ENCODE data around the gene TP53. TPM values are rescaled to one million over a fixed set of nuclear protein-coding genes. Genes with fewer than 3 reads are reported as not detected.

Gene TP53
- total RNA-seq, 1 experiment from 2014 or later: 181 TPM

DNA sequence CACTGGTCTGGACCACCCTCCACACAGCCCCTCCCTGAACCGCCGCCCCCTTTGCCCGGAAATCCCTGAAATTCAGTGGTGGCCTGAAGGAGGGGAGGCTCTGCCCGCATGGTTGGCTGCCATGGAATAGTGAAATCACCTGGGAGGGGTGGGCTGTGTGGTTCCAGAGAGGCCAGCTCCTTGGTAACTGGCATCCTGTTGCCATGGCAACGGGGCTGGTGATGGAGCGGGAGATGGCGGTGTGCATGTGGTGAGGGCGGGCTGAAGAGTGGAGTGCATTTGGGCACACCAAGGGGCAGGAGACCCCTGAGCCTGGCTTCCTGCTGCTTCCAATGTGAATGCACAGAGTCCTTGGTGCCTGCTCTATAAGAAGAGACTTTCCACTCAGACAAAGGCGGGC, 20.2 kb upstream of the TP53 start:
- H3K27me3 Mint-ChIP-seq (ENCODE audit: insufficient read depth, unreplicated experiment): peaks cover 23% of the 10 kb centered on the region
- no peak overlapping the region for H3K4me3 Mint-ChIP-seq (ENCODE audit: unreplicated experiment)
- no peaks in the 10 kb centered on the region for H3K9me3 Mint-ChIP-seq (ENCODE audit: unreplicated experiment)
- intact Hi-C loops (cut with micrococcal nuclease): no loop called here
- CTCF ChIA-PET: interaction anchor here (0.8 to 2.4 kb wide), 4 partner anchors 9 to 404 kb away, joined by 3 to 11 read pairs (median 6); partner anchors contain the start of genes DNAH2 and WRAP53
- POLR2A ChIA-PET: interaction anchor here (1.0 to 3.7 kb wide), 2 partner anchors 9 to 81 kb away, joined by 3 to 18 read pairs; partner anchors contain the start of gene DNAH2
- H3K36me3 Mint-ChIP-seq (ENCODE audit: insufficient read depth, unreplicated experiment): peaks cover 4% of the 10 kb centered on the region
- H3K27ac Mint-ChIP-seq (ENCODE audit: low read depth, unreplicated experiment): no peak overlapping the region
- no peak for DNase-seq (ENCODE audit: unreplicated experiment)
- no TSS peak for BruUV-seq (replicated peaks)
- TF ChIP-seq CTCF (IDR thresholded peaks at IDR 0.05; ENCODE audit: unreplicated experiment): no peak
- H3K4me1 Mint-ChIP-seq (ENCODE audit: insufficient read depth, unreplicated experiment): peaks cover 6% of the 10 kb centered on the region

DNA sequence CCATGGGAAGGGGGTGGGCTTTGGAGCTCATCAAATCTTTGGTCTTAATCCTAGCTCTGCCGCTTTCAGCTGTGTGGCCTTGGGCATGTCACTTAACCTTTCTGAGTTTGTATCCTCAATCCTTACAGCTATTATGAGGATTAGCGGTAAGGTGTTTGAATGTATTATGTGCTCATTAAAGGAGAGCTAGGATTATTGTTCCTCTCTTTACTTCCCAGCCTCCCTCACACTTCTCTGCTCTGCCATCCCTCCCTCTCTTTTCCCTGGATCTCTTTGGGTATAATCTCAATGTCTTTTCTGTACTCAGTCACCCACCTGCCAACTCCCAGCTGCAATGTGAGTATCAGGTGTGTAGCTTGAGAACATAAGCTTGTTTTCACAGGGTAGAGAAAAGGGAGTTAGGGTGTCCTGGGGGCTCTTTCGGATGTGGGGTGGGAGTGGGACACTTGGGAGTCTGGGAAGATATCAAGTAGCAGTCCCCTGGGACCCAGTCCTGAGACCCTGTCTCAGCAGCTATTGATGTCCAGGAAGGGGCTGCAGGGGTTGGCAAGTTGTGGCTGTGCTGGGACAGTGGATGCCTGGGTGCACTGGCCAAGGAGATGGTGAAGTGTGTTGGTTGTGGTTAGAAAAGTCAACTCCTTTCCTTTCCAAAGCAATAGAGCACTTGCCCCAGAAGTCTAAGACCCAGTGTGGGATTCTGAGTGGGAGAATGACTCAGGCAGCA, 19.5 kb upstream of the TP53 start:
- no peaks in the 10 kb centered on the region for H3K9me3 Mint-ChIP-seq (ENCODE audit: unreplicated experiment)
- no peak for TF ChIP-seq CTCF (IDR thresholded peaks at IDR 0.05; ENCODE audit: unreplicated experiment)
- BruUV-seq (replicated peaks): no TSS peak
- no peak for DNase-seq (ENCODE audit: unreplicated experiment)
- intact Hi-C loops (cut with micrococcal nuclease): no loop called here
- H3K27ac Mint-ChIP-seq (ENCODE audit: low read depth, unreplicated experiment): no peak overlapping the region
- H3K4me3 Mint-ChIP-seq (ENCODE audit: unreplicated experiment): peak overlapping the region; percentile 76
- H3K4me1 Mint-ChIP-seq (ENCODE audit: insufficient read depth, unreplicated experiment): peaks cover 6% of the 10 kb centered on the region
- H3K36me3 Mint-ChIP-seq (ENCODE audit: insufficient read depth, unreplicated experiment): peaks cover 5% of the 10 kb centered on the region
- CTCF ChIA-PET: interaction anchor here (0.5 to 2.4 kb wide), 8 partner anchors 10 to 404 kb away, joined by 3 to 11 read pairs (median 3); partner anchors contain the start of genes DNAH2, TP53 and WRAP53
- H3K27me3 Mint-ChIP-seq (ENCODE audit: insufficient read depth, unreplicated experiment): peaks cover 23% of the 10 kb centered on the region
- POLR2A ChIA-PET: interaction anchor here (0.6 to 3.7 kb wide), 5 partner anchors 10 to 119 kb away, joined by 3 to 18 read pairs (median 3); partner anchors contain the start of genes DNAH2, TP53 and WRAP53

DNA sequence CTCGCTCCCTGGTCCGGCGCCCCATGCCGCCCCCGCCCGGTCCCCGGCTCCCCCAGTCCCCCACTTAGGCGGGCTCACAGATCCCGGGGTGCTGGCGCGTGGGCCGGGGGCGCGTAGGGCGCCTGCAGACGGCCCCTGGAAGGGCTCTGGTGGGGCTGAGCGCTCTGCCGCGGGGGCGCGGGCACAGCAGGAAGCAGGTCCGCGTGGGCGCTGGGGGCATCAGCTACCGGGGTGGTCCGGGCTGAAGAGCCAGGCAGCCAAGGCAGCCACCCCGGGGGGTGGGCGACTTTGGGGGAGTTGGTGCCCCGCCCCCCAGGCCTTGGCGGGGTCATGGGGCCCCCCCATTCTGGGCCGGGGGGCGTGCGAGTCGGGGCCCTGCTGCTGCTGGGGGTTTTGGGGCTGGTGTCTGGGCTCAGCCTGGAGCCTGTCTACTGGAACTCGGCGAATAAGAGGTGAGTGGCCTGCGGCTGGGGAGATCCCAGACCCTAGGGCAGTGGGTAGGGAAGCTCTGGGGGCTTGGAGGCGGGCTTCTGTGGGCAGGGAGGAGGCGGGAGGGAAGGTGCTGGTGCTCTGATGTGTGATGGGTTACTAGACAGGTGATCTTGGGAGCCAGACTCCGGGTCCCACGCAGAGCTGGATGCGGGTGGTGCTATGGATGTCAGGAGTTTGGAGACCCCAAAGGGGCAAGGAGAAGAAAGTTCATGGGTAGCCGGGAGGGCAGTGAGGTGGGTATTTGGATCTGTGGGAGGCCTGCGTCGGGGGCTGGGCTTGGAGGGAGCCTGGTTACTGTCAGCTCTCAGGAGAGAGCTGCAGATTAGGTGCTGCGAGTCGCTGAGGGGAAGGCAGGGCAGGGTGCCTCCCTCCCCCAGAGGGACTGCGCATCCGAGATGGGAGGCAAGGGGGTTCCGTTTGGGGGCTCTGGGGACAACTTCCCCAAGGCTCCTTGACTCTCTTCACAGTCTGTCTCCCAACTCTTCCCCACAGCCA, 18.3 kb upstream of the TP53 start:
- no TSS peak for BruUV-seq (replicated peaks)
- TF ChIP-seq CTCF (IDR thresholded peaks at IDR 0.05; ENCODE audit: unreplicated experiment): no peak

More for the DNA sequence above, 18.3 kb upstream of the TP53 start:
- H3K4me1 Mint-ChIP-seq (ENCODE audit: insufficient read depth, unreplicated experiment): peaks cover 6% of the 10 kb centered on the region
- intact Hi-C loops (cut with micrococcal nuclease): no loop called here
- ChIA-PET POLR2A (interaction anchor here (0.6 to 3.7 kb wide), 5 partner anchors 11 to 130 kb away, joined by 3 to 18 read pairs (median 3); partner anchors contain the start of genes DNAH2, TP53 and WRAP53), CTCF (interaction anchor here (0.5 to 2.4 kb wide), 4 partner anchors 11 to 71 kb away, joined by 3 to 11 read pairs (median 3); partner anchors contain the start of genes DNAH2 and TP53)
- H3K36me3 Mint-ChIP-seq (ENCODE audit: insufficient read depth, unreplicated experiment): peaks cover 11% of the 10 kb centered on the region
- H3K27ac Mint-ChIP-seq (ENCODE audit: low read depth, unreplicated experiment): no peak overlapping the region
- no peak for DNase-seq (ENCODE audit: unreplicated experiment)
- peaks cover 23% of the 10 kb centered on the region for H3K27me3 Mint-ChIP-seq (ENCODE audit: insufficient read depth, unreplicated experiment)
- H3K4me3 Mint-ChIP-seq (ENCODE audit: unreplicated experiment): peak overlapping the region; percentile 76
- H3K9me3 Mint-ChIP-seq (ENCODE audit: unreplicated experiment): no peaks in the 10 kb centered on the region

Data from MCF 10A (cell line).